T-helper 1 cell treated with Interleukin-12 subunit alpha and Interleukin-12 subunit beta and Interleukin-4 antibody, amounts not matched to agents 30 ng/mL and 1 ng/mL, for 36 hours (primary cell): Measurements from ENCODE around the gene MRE11. TPM values are rescaled to one million over a fixed set of nuclear protein-coding genes. Genes with fewer than 3 reads are reported as not detected.

Source experiments
- intact Hi-C: fragments of 100-400 bp; cut with micrococcal nuclease; formaldehyde crosslinking; loops from one replicate; pipeline ENCODE4 v1.15.1; 2024
- total RNA-seq: library from RNA; stranded (reverse); gene quantifications from 2 replicates; pipeline ENCODE4 v1.2.3, GENCODE V29; 2022

MRE11 gene
- 35.8 and 36.4 TPM in 2 replicates for total RNA-seq

DNA sequence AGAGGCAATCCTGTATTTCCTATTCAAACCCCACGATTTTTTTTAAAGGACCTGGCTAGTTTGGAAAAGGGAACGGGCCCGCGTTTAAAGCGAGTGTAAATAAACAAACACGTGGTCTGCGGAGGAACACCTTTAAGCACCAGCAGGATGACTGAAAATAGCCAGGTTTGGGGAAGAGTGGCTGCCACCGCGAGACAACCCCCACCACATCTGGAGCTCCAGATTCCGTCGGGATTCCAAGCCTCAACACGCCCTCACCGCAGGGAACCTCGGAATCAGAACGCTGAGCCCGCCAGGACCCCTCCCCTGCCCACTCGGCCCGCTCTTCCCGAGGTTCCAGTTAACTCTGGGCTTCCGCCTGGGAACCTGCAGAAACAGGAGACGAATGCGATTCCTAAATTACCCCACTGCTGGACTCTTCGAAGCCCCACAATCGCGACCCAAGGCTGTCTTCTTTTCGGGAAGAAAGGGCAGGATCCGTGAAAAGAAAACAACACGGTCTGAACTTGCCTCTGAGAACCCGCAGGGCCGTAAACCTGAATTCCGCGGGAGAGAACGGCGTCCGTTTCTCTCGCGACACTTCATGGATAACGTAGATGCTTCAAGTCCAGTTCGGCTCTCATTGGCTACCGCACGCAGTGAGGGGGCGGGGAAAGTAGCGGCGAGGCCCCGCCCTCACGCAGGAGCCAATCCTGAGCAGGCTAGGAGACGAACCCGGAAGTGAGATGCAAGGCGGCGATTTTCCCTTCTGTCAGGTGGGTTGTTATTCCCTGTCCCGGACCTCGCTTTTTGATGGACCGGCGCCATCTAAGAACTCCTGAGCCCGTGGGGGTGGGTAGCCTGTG is at the start of gene MRE11, which contains the start of gene ANKRD49:
Gene MRE11 (minus strand): TSS at position 564 of the 845 bp plus-strand sequence. CDS start 1,043 bp downstream, outside the sequence.
Gene ANKRD49 (plus strand): TSS at position 704 of the 845 bp plus-strand sequence. CDS start 2,710 bp downstream, outside the sequence.
- intact Hi-C loops, result loop anchor here (1.0 to 5.0 kb wide), 16 partner anchors 20 to 1897 kb away; partner anchors contain the start of genes C11orf54, CEP295, CEP57 and CWC15

DNA sequence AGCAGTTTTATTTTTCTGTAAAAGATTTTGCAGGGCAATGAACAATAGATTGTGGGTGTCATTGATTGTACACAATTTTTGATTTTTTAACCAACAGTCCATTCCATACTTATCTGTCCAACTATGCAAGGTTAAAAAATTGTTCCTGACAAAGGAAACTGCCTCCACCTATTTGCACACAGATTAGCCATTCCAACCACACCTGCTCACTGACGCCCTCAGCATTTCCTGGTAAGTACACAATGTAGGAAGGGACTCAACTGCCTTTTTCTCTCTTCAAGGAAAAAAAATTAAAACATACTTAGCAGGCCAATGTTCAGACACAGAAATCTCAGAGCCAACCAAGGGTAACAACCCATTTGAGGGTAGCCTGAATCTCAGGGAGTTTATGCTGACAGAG is 45.8 kb upstream of the MRE11 start:
- intact Hi-C loops, result no loop called here

DNA sequence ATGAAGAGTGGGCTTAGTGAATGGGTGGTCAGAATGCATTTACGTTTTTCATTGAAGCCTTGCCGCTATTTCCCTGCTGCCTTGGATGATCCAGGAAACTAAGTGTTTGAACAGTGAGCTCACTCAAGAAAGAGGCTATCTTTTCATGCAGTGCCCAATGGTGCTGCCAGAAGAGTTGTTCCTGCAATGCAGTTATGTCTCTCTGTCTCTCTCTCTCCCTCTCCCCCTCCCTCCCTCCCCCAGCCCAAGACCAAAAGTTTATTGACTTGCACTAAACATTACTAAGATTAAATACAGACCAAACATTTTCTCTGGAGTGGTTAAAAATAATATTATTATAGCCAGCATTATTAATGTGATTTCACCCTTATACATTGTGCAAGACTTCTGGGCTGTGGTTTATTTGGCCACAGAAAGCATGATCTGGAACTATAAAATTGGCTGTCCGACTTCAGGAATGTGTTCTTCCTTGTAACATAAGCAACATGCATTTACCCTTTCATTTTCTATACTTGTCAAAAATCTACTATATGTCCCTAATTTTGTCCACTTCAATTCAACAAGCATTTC is 43.5 kb upstream of the MRE11 start:
- intact Hi-C loops, result no loop called here

DNA sequence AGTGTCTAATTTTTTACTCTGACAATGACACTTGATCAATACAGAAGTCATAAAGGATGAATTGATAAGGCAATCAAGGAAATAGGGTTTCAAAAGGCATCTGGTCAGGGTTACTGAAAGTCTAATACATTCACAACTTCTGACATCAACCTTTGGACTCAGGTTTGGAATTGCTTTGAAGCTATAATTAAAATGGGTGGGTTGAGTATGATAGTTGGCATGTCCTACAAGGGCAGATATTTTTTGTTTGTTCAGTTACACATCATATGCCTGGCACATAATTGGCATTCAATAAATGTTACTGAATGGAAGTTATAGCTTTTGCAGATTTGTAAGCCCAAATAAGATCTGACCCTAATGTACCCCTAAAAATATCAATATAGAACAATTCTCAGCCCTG is 42.7 kb upstream of the MRE11 start:
- intact Hi-C loops, result no loop called here

DNA sequence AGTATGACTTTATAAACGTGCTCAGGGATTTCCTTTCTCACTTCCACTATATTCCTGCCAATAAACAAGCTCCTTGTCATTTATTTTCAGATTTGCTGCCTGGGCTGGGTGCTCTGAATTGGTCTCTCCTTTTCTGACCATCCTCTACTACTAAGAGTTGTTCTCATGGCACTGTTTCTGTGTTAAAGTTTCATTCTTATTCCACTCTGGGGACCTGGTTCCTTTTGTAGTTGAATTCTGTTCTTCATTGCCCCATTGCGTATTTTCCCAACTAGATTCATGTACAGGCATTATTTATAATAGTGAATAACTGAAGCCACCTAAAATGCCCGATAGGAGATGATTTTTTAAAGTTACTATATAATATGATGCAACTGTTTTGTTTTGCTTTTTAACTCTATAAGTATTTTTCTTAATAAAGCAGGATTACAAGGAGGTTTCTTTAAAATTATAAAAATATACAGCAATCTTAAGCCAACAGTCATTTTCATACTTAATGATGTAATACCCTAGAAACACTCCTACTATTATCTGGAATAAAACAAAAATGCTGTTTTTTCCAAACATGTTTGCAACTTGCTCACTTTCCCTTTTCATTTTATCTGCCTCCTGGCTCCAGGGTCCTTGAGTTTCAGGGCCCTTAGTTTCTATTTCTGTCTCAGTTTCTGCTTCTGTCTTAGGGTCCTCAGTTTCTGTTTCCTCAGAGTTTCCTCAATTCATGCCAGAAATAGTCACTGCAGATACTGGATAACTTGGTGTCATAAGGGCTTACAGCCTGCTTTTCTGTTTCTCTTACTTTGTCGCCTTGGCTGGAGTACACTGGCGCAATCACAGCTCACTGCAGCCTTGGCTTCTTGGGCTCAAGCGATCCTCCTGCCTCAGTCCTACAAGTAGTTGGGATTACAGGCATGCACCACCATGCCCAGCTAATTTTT is 40.3 kb upstream of the MRE11 start:
- intact Hi-C loops, result no loop called here

DNA sequence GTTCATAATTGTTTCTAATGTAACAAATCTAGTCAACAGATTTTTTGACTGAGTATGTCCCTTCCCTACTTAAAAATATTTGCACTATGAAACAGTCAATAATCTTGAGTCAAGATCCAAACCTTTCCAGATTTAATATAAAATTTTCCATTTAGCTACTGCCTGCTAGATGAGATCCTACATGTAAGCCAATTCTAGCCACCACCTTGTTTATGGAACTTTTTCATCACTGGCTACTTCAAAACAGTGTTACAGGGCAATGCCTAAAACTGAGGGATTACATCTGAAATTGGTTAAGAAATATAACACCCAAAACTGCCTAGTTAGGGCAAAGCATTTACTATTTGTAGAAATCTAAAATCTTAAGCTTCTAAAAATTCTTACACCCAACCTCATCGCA is 39.6 kb upstream of the MRE11 start:
- intact Hi-C loops, result no loop called here

DNA sequence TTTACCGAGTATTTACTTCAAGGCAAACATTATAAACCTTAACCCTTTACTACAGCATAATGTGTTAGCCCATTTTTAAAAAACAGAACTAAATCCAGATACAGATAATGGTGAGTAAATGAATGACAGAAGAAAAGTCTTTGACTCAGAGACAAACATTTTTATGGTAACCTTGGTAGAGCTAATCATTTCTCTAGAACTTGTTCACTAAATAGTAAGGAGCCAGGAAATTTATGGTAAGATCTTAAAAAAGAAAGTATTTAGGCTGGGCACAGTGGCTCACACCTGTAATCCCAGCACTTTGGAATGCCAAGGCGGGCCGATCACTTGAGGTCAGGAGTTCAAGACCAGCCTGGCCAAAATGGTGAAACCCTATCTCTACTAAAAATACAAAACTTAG is 38.6 kb upstream of the MRE11 start:
- intact Hi-C loops, result no loop called here

DNA sequence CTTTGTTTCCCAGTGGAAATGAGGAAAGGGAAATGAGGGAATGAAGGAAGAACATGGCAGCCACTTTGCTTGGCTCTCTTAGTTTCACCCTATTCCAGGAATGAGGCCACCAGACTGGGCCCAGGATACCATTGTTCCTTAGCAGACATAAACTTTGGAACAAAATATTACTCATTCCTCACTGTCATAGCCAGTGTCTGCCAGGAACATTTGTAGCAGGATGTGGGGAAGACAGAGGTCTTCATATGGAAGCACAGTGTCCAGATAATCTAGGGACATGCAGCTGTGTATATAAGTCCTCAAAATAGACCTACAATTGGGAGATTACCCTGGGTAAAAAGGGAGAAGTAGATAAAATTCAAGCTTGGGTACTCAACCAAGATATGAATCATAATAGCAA is 34.9 kb upstream of the MRE11 start:
- intact Hi-C loops, result no loop called here

DNA sequence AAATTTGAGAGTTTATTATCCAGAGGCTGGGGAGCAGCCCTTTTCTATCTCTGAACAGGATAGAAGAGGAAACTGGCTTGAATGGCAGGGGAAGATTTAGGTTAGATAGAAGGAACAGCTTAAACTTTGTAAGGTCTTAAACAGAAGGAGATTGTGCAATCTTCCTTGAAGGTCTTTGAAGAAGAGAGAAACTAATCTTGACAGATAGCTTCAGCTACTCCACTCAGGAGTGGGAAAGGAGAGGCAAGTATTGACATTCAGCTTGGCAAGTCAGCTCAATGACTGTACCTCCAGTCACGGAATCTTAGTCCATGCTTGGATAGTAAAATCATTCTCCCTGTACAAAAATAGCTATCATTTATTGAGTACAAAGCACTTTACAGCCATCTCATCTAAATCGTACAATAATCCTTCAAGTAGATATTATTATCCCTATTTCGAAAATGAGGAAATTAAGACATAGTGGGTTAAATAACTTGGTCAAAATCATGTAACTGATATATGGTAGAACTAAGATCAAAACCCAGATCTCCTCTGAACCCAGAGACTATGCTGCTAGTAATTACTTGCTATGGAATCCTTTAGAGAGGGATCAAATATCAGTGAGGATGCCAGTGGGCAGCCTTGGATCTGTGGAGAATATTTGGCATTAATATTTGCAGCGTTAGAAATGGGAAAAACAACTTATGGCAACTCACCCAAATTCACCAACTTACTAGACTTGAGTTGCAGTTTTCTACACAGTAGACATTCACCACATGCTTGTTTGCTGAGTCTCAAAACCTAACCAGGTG is 33.2 kb upstream of the MRE11 start:
- intact Hi-C loops, result no loop called here

DNA sequence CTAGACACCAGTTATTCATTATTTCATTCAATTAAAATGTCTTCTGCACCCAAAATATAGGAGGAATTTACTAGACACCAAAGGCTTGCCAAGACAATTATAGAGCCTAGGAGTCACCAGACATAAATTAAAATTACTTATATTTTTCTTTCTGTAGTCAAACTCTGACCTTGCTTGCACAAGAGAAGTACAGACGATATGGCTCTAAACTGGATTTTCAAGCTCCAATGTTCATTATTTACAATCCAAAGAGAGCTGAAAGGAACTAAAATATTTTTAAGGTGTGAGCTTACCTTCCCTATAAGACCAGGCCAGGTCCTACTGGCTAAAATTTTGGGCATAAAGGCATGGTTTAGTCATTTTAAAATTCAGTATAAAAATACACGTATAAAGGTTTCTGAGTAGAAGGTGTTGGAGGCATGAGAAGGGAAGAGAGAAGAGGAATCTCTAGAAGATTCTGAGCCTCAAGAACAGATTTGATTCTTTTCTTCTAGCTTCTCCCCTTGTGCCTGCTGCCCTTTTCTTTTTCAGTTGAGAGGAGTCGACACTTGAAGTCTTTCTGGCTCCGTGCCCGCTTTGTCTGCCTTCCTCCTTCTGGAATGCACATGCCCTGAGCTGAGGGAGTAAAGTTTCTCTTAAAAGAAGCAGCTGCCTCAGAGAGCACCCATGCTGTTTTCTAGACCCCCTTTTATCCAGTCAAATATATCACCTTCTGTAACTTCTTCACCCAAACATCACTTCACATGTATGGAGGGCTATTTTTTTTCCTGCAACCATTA is 32.1 kb upstream of the MRE11 start:
- intact Hi-C loops, result no loop called here

DNA sequence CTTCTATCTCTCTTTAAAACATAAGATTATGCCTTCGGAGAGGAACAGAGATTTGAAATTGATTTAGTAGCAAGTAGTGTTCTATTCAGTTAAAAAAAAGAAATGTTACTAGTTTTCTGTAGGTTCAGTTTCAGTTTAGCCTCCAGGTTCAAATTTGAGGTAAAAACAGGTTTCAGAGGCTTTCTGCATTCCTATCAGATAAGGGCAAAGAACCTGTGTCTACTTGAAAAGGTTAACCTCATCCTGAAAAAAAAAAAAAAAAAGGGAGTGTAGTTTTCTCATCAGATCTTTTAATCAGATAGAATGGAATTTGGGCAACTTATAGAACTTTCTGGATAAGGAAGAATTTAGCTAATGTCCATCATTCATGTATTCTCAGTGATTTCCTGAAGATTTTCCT is 30.7 kb upstream of the MRE11 start:
- intact Hi-C loops, result no loop called here

DNA sequence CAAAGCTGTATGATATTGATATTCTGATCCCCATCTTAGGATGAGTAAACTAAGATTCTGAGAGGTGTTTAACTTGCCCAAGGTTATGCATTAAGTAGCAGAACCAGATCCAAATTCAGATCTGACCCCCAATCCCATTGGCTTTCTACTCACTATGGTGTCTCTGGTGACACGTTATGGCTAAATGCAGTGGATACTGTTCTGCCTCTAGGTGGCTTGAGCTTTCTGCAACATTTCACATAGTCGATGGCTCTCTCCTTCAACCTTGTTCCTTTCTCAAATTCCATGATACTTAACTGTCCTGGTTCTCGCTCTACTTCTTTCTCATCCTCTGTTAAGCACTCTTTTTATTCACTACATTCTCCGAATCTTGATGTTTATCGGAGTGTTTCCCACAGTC is 28.0 kb upstream of the MRE11 start:
- intact Hi-C loops, result no loop called here

DNA sequence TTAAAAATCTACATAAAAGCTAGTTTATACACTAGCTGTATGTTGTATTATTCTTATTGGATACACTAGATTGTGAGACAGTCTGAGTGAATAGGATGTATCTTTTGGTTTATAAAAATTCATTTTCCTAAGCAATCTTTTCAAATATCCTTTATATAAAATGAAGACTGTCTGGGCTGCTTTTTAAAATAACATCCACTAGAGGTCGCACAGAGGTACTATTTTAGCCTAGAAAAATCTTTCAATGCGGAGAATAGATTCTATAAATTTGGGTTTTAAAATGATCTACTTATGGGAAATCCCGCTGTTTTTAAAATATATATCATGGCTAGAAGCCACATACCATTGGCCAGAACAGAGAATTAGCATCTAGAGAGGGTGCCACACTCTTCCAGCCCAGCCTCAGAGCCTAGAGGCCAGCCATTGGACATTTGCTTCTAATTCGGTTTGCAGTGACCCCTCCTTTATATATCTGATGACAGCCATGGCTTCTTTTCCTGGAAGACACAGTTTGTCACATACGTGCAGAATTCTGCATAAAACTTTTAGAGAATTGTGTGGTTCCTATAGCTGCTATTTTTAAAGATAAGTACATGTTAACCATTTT is 25.9 kb upstream of the MRE11 start:
- intact Hi-C loops, result loop anchor here (1.0 to 2.0 kb wide), 5 partner anchors 24 to 1907 kb away; partner anchors contain the start of gene FUT4

DNA sequence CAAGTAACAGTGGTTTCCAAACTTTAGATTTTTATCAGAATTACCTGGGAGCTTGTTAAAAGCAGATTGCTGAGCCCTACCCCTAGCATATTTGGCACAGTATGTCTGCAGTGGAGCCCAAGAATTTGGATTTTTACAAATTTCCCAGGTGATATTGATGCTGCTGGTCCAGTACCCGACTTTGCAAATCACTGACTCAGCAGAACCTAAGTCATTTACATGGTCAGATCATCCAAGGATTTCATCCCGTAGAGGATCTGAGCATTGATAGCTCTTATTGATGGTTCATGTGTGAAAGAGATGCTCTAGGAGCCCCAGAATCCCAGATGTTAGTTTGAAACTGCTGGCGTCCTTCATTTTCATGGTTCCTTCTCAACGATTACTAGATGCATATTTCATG is 24.7 kb upstream of the MRE11 start:
- intact Hi-C loops, result loop anchor here (2.0 kb wide), 1 partner anchor 245 kb away; no protein-coding TSS in a partner anchor

DNA sequence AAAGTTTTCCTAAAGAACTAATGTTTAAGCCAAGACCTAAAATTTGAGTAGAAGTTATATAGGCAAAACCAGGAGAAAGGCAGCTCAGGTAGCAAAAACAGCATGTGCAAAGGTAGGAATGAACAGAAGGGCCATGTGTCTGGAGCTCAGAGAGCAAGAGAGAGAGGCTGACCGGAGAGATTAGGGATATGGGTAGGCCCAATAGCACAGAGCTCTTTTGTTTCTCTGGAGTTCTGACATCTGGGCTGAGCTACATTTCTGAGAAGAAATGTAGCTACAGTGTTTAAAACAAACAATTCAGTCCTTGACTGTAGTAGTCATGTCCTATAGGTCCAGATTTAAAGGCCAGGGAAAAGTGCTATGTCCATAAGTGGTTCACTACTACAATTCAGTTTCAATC is 23.1 kb upstream of the MRE11 start:
- intact Hi-C loops, result no loop called here

DNA sequence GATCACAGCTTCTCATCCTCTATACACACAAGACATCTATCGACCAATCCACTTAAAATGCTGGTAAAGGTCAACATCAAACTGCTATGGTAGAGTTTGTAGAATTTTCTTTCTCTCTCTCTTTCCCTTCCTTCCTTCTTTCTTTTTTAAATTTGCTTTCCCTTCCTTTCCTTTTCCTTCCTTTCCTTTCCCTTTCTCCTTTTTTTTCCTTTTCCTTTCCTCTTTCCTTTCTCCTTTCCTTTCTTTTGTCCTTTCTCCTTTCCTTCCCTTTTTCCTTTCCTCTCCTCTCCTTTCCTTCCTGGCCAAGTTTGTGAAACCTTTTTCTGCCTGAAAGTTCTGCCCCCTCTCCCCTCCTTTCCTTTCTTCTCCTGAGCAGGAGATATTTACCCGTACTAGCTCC is 21.8 kb upstream of the MRE11 start:
- intact Hi-C loops, result no loop called here

DNA sequence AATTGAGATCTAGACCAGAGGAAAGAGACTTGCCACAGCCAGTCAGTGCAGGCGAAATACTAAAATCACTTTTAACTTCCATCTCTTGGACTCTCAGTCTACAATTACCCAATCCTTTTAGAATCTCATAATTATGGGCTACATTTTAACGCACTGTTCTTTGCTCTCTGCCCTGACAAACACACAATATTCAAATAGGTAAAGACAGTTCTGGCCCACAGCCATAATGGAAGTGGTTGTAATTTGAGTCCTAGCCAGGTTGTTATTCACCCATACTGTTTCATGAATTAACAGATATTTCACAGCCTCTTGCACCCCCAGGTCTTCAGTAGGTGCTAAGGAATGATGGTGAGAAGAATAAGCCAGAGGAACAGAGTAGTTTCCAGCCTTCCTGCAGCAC is 19.4 kb upstream of the MRE11 start:
- intact Hi-C loops, result loop anchor here (5.0 kb wide), 1 partner anchor 1571 kb away; no protein-coding TSS in a partner anchor

DNA sequence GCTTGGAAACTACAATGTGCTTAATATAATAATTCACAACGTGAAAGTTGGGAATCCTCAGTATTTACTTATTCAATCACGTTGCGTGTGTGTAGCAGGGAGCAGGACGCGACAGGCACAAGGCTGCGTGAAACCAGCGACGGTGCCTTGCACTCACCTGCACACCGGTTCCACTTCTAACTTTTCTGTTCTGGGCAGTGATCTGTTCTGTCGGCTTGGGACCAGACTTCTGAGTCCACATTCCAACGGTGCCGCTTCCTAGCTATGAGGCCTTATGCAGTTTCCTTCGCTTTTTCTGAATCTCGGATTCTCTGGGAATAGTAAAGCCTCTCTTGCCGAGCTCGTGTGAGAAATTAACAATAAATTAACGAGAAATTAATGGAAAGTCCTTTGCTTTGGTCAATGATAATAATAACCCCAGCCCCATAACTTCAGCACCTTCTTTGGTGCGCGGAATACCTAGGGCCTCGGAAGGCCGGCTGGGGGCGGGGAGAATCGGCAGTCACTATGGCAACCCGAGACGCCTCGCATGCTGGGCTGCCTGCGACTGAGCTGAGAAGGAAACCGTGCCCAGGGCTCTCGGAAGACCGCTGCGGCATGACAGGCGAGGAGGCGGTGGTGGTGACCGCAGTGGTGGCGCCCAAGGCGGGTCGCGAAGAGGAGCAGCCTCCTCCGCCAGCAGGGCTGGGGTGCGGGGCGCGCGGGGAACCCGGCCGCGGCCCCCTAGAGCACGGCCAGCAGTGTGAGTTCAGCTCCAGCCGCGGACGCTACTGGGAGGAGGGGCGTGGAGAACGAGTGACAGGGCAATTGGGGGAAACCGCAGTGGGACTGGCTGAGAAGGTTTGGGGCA is 18.5 kb upstream of the MRE11 start, which contains the start of gene C11orf97:
Gene C11orf97 (plus strand): TSS at position 530 of the 850 bp plus-strand sequence. CDS start 68 bp downstream, at position 598.
- intact Hi-C loops, result loop anchor here (5.0 kb wide), 1 partner anchor 1570 kb away; no protein-coding TSS in a partner anchor
